K562 (cell line): Measurements from ENCODE around the gene MCTS1. TPM values are rescaled to one million over a fixed set of nuclear protein-coding genes. Genes with fewer than 3 reads are reported as not detected.
A peak's percentile ranks its signal among the peaks of the same experiment; 100 is the strongest.

ENCODE experiments used
- ATAC-seq: fragments of 200-7000 bp; cut with Tn5 transposase; 3 replicates; pipeline ENCODE4 v1.9.1; 2020; ENCODE audit warnings: moderate library complexity
- Bru-seq: library from RNA; stranded (reverse); fragments of 400-500 nt; gene quantifications from one replicate; lab custom pipeline; 2021; lab: Mats Ljungman, UMichigan
- BruChase-seq, 2 experiments: library from RNA; stranded (reverse); fragments of 400-500 nt; gene quantifications; one replicate each; lab custom pipeline; 2021; lab: Mats Ljungman, UMichigan
- BruUV-seq: library from RNA; stranded (reverse); fragments of 400-500 nt; replicated peaks from 2 replicates; lab custom pipeline; 2021; lab: Mats Ljungman, UMichigan
- CTCF ChIA-PET: fragments of 300-600 bp; formaldehyde crosslinking; extraction: SDS; loops from one replicate; lab custom pipeline; 2021; ENCODE audit warnings: low intra/inter-chr PET ratio; lab: Yijun Ruan, JAX
- POLR2A ChIA-PET: fragments of 300-600, 350-650 bp; sonication (Branson Sonifier 250); formaldehyde crosslinking; extraction: SDS; loops from one replicate; lab custom pipeline; 2021; ENCODE audit warnings: antibody characterized with exemption, inconsistent platforms; lab: Yijun Ruan, JAX
- DNase-seq, 4 experiments: peaks; one replicate each; pipeline versions ENCODE4 v3.0.0 to v3.0.0-alpha.2; 2011 to 2018; ENCODE audit warnings: low spot score in 3 of 4, mixed read lengths in 3 of 4; ENCODE audit errors: extremely low read depth in 1 of 4
- FAIRE-seq: peaks from 2 replicates; lab custom pipeline; 2011; peaks lifted over from hg19 to GRCh38; lab: Jason Lieb, UNC
- H2AFZ ChIP-seq: 2 replicates; pipeline ENCODE4 v1.6.0; 2011; ENCODE audit warnings: low read depth, low read length, control low read depth, inconsistent platforms
- H3K27ac ChIP-seq: fragments of 200-600 bp; 3 replicates; pipeline ENCODE4 v1.8.0; 2011; ENCODE audit warnings: low read depth, mild to moderate bottlenecking, control low read depth, inconsistent platforms, low read length, moderate library complexity, mixed read lengths; ENCODE audit errors: extremely low read depth
- H3K27me3 ChIP-seq, 2 experiments: fragments of 300-600 bp in 1 of 2; 2 replicates in 1 of 2; 3 replicates in 1 of 2; pipeline versions ENCODE4 v1.6.0 to v1.8.0; 2011; ENCODE audit warnings: inconsistent platforms in 2 of 2, low read length in 2 of 2, mild to moderate bottlenecking in 1 of 2, mixed read lengths in 1 of 2, moderate library complexity in 1 of 2; ENCODE audit not compliant: control insufficient read depth in 2 of 2, insufficient read depth in 2 of 2
- H3K36me3 ChIP-seq: fragments of 300-600 bp; 3 replicates; pipeline ENCODE4 v1.8.0; 2011; ENCODE audit warnings: mild to moderate bottlenecking, low read length, inconsistent platforms; ENCODE audit not compliant: control insufficient read depth, insufficient read depth
- H3K4me1 ChIP-seq, 2 experiments: fragments of 200-600 bp in 1 of 2; replicated peaks in 1 of 2; 2 replicates in 1 of 2; 3 replicates in 1 of 2; pipeline versions ENCODE4 v1.5.1 to v1.8.0; 2011; ENCODE audit warnings: inconsistent platforms in 2 of 2, low read length in 2 of 2, mild to moderate bottlenecking in 1 of 2, mixed read lengths in 1 of 2, moderate library complexity in 1 of 2; ENCODE audit not compliant: control insufficient read depth in 2 of 2, insufficient read depth in 2 of 2
- H3K4me2 ChIP-seq: 2 replicates; pipeline ENCODE4 v1.6.1; 2011; ENCODE audit warnings: low read length, control low read depth, inconsistent platforms, mixed read lengths; ENCODE audit not compliant: insufficient read depth
- H3K4me3 ChIP-seq: fragments of 200-600 bp; sonication (generic), shearing (Covaris generic); 2 replicates; pipeline ENCODE4 v1.5.1; 2016; ENCODE audit warnings: control low read depth, inconsistent platforms
- H3K79me2 ChIP-seq: fragments of 200-600 bp; 3 replicates; pipeline ENCODE4 v1.8.0; 2011; ENCODE audit warnings: low read length, inconsistent platforms; ENCODE audit not compliant: control insufficient read depth, insufficient read depth
- H3K9ac ChIP-seq, 2 experiments: 2 replicates each; pipeline versions ENCODE4 v1.6.0 to v1.6.1; 2011; ENCODE audit warnings: low read depth in 2 of 2, low read length in 2 of 2, control low read depth in 1 of 2, inconsistent platforms in 1 of 2, mild to moderate bottlenecking in 1 of 2, mixed read lengths in 1 of 2; ENCODE audit not compliant: insufficient read depth in 1 of 2
- H3K9me1 ChIP-seq: one replicate; pipeline ENCODE4 v1.6.0; 2011; ENCODE audit warnings: inconsistent platforms, mild to moderate bottlenecking, low read length, moderate library complexity; ENCODE audit not compliant: control insufficient read depth, insufficient read depth
- H3K9me3 ChIP-seq: replicated peaks from 2 replicates; pipeline ENCODE4 v1.5.1; 2011; ENCODE audit warnings: low read depth, low read length, inconsistent platforms; ENCODE audit not compliant: control insufficient read depth, insufficient read depth
- H4K20me1 ChIP-seq: replicated peaks from 2 replicates; pipeline ENCODE4 v1.6.1; 2011; ENCODE audit warnings: low read length, inconsistent platforms, mixed read lengths; ENCODE audit not compliant: control insufficient read depth, insufficient read depth
- CBFA2T3 ChIP-seq: fragments of 450-650 bp; IDR thresholded peaks from 2 replicates; pipeline ENCODE4 v1.6.1; 2017
- CC2D1A ChIP-seq: fragments of 450-650 bp; IDR thresholded peaks from 2 replicates; pipeline ENCODE4 v1.6.1; 2017; ENCODE audit warnings: mild to moderate bottlenecking
- HNRNPH1 ChIP-seq: fragments of 200-400 bp; formaldehyde crosslinking; optimal IDR thresholded peaks from 2 replicates; pipeline ENCODE3; 2017; ENCODE audit warnings: low read depth, mild to moderate bottlenecking, low read length, moderate library complexity
- LARP7 ChIP-seq: fragments of 450-650 bp; IDR thresholded peaks from 2 replicates; pipeline ENCODE4 v1.6.1; 2016
- ZC3H11A ChIP-seq: IDR thresholded peaks from 2 replicates; pipeline ENCODE4 v1.6.1; 2012; ENCODE audit warnings: low read depth, low read length, improper control_type of control experiment
- ZNF165 ChIP-seq: fragments of 250-450 bp; sonication (Bioruptor Pico); IDR thresholded peaks from 2 replicates; pipeline ENCODE4 v1.4.0; 2020; ENCODE audit warnings: borderline replicate concordance
- ZNF175 ChIP-seq: fragments of 200-800 bp; sonication (Bioruptor generic); IDR thresholded peaks from 2 replicates; pipeline ENCODE4 v1.6.1; 2016; ENCODE audit warnings: low read depth, mild to moderate bottlenecking, missing genetic modification characterization, missing compliant biosample characterization
- WGBS: fragments of 100-300 bp; shearing (Covaris generic); methylation state at CpG from one replicate; pipeline ENCODE4 v1.1.6; 2016; ENCODE audit warnings: low coverage, mixed read lengths; ENCODE audit not compliant: insufficient coverage; ENCODE audit errors: missing lambda C conversion rate; 5-methylcytosine and 5-hydroxymethylcytosine counted together
- in situ Hi-C: fragments of 300-500 bp; cut with MboI; formaldehyde crosslinking; loops from 4 replicates; pipeline ENCODE4 v1.15.0; 2018; ENCODE audit warnings: inconsistent platforms, mixed read lengths
- intact Hi-C: fragments of 100-400 bp; cut with micrococcal nuclease; formaldehyde crosslinking; loops from 2 replicates; pipeline ENCODE4 v1.14.2; 2022
- long read RNA-seq, 3 experiments: library from polyadenylated mRNA in 2 of 3; library from RNA in 1 of 3; unstranded in 2 of 3; stranded (forward) in 1 of 3; transcript quantifications; one replicate each; pipeline ENCODE4 v2.0.0, GENCODE V29; 2019 to 2022
- polyA minus RNA-seq, 3 experiments: library from RNA; depleted of rRNA, polyadenylated mRNA; stranded (reverse); fragments of >200 nt; gene quantifications; 2 replicates each; pipeline ENCODE4 v1.2.3, GENCODE V29; 2011
- polyA plus RNA-seq, 8 experiments: library from polyadenylated mRNA; depleted of rRNA in 4 of 8; stranded (reverse) in 5 of 8; unstranded in 3 of 8; fragments of >200 nt; fragmentation: Nextera tagmentation in 2 of 8; fragmentation: Illumina TruSeq in 1 of 8; extraction: Ambion mirVana in 2 of 8; extraction: Trizol in 1 of 8; gene quantifications; 2 replicates each; pipeline versions ENCODE4 v1.2.1 to v1.2.3, GENCODE V29; 2011 to 2014; ENCODE audit warnings: inconsistent platforms in 1 of 8, missing spikeins in 1 of 8
- total RNA-seq, 7 experiments: library from RNA; depleted of rRNA in 6 of 7; stranded (reverse); fragments of >200 nt in 6 of 7; fragmentation: Illumina TruSeq in 2 of 7; extraction: Trizol in 2 of 7; gene quantifications; 2 replicates each; pipeline versions ENCODE4 v1.2.1 to v1.2.3, GENCODE V29; 2011 to 2021; ENCODE audit warnings: low replicate concordance in 1 of 7
- TF ChIP-seq, protein P1 (sequence below): fragments of 200-800 bp; sonication (Bioruptor generic); IDR thresholded peaks from 2 replicates; pipeline ENCODE4 v1.6.1; 2017; ENCODE audit warnings: missing genetic modification characterization, missing compliant biosample characterization
- TF ChIP-seq, protein P2 (sequence below): IDR thresholded peaks from 2 replicates; pipeline ENCODE4 v1.6.1; 2016; ENCODE audit warnings: missing genetic modification characterization, missing compliant biosample characterization
- TF ChIP-seq, protein P3 (sequence below), 2 experiments: fragments of 450-650 bp; conservative IDR thresholded peaks; 2 replicates each; pipeline ENCODE4 v1.6.1; 2017; ENCODE audit warnings: mild to moderate bottlenecking in 2 of 2, moderate library complexity in 2 of 2

Gene MCTS1
- total RNA-seq (2011; cell fraction: chromatin; rRNA removed; ENCODE audit: low replicate concordance) = 28.2 and 51.5 TPM in 2 replicates
- total RNA-seq (2011; cell fraction: nucleolus; rRNA removed) = 15.8 and 18.9 TPM in 2 replicates
- total RNA-seq (2011; cell fraction: nucleoplasm; rRNA removed) = 34.3 and 41.1 TPM in 2 replicates
- total RNA-seq (2014; rRNA removed) (64.9 and 65.3 TPM in 2 replicates), total RNA-seq (2014; rRNA removed; fragmentation: Illumina TruSeq; extraction: Trizol) (153 and 171 TPM in 2 replicates), total RNA-seq (2015; rRNA removed; fragmentation: Illumina TruSeq; extraction: Trizol) (140 and 152 TPM in 2 replicates), total RNA-seq (2021) (101 and 114 TPM in 2 replicates), polyA plus RNA-seq (2011; rRNA removed) (149 and 204 TPM in 2 replicates), polyA plus RNA-seq (2014; fragmentation: Illumina TruSeq; extraction: Trizol) (145 and 148 TPM in 2 replicates), polyA plus RNA-seq (2014; fragmentation: Nextera tagmentation; extraction: Ambion mirVana) (100 to 1,000 TPM; 270 to 300 TPM), polyA plus RNA-seq (2014; rRNA removed) (117 and 120 TPM in 2 replicates), polyA minus RNA-seq (2011; rRNA and poly(A)+ RNA removed) (44.9 and 63.6 TPM in 2 replicates), Bru-seq, nascent RNA (percentile 86 among the genes with signal in this experiment), BruChase-seq, experiment 1, labeled RNA remaining after a 2-hour chase (percentile 88 among the genes with signal in this experiment), BruChase-seq, experiment 2, labeled RNA remaining after a 6-hour chase (percentile 84 among the genes with signal in this experiment)
- polyA plus RNA-seq (2011; cell fraction: cytosol; rRNA removed) = 30.9 and 57.9 TPM in 2 replicates
- polyA plus RNA-seq (2011; cell fraction: nucleus; rRNA removed) = 17.2 and 35.3 TPM in 2 replicates
- polyA plus RNA-seq (2012) = 120 and 163 TPM in 2 replicates
- polyA minus RNA-seq (2011; cell fraction: cytosol; rRNA and poly(A)+ RNA removed) = 17.7 and 29.4 TPM in 2 replicates
- polyA minus RNA-seq (2011; cell fraction: nucleus; rRNA and poly(A)+ RNA removed) = 15.2 and 29.4 TPM in 2 replicates
- long read RNA-seq, experiment 1, transcript MCTS1-202 (6 exons, 1,018 nt) = major isoform, 94 of 108 reads
- long read RNA-seq, experiment 1, partial matches to known transcripts = 7 of 108 reads
- long read RNA-seq, experiment 1, other reads (novel, unspliced or antisense) = 6 of 108 reads
- long read RNA-seq, experiment 2, transcript MCTS1-202 (6 exons, 1,018 nt) = major isoform, 133 of 151 reads
- long read RNA-seq, experiment 2, partial matches to known transcripts = 12 of 151 reads
- long read RNA-seq, experiment 2, other reads (novel, unspliced or antisense) = 4 of 151 reads
- long read RNA-seq, experiment 3, transcript MCTS1-202 (6 exons, 1,018 nt) = major isoform, 82 of 84 reads
- long read RNA-seq, experiment 3, partial matches to known transcripts = 1 of 84 reads
- long read RNA-seq, experiment 3, other reads (novel, unspliced or antisense) = 1 of 84 reads

DNA sequence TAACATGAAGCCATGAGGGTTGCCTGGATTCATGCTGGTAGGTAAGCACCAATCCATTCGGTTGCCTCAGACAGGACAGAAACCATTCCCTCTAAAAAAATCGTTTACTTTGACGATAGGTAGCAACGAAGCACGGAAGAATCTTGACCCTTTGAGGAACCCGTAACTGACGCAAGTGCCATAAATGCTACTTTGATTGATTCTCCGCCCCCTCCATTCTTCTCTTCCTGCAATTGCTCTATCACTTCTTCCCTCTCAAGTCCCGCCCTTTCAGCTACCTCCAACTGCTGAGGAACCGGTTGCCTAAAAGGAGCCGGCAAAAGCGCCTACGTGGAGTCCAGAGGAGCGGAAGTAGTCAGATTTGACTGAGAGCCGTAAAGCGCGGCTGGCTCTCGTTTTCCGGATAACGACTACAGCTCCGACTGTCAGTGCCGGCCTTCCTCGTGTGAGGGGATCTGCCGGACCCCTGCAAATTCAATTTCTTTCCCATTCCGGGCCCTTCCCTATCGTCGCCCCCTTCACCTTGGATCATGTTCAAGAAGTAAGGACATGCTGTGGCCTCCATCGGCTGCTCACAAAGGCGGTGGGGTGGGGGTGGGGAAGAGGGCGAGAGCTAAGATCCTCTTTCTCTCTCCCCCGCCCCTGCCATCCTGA, at the start of gene MCTS1:
MCTS1 (plus strand) TSS at position 395 of the 654 bp plus-strand sequence; CDS start at position 531, 136 bp downstream.
- BruUV-seq = no TSS peak
- WGBS = 1% methylated on average over 27 of the region's 31 CpGs
- no peak for TF ChIP-seq HNRNPH1
- TF ChIP-seq, protein P1, sequence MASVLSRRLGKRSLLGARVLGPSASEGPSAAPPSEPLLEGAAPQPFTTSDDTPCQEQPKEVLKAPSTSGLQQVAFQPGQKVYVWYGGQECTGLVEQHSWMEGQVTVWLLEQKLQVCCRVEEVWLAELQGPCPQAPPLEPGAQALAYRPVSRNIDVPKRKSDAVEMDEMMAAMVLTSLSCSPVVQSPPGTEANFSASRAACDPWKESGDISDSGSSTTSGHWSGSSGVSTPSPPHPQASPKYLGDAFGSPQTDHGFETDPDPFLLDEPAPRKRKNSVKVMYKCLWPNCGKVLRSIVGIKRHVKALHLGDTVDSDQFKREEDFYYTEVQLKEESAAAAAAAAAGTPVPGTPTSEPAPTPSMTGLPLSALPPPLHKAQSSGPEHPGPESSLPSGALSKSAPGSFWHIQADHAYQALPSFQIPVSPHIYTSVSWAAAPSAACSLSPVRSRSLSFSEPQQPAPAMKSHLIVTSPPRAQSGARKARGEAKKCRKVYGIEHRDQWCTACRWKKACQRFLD (CRISPR knock-in tag) = peak; percentile 77
- TF ChIP-seq, protein P2, sequence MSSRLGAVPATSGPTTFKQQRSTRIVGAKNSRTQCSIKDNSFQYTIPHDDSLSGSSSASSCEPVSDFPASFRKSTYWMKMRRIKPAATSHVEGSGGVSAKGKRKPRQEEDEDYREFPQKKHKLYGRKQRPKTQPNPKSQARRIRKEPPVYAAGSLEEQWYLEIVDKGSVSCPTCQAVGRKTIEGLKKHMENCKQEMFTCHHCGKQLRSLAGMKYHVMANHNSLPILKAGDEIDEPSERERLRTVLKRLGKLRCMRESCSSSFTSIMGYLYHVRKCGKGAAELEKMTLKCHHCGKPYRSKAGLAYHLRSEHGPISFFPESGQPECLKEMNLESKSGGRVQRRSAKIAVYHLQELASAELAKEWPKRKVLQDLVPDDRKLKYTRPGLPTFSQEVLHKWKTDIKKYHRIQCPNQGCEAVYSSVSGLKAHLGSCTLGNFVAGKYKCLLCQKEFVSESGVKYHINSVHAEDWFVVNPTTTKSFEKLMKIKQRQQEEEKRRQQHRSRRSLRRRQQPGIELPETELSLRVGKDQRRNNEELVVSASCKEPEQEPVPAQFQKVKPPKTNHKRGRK (tag) = no peak
- TF ChIP-seq ZC3H11A = no peak
- TF ChIP-seq ZNF165 (CRISPR knock-in tag) = no peak
- TF ChIP-seq, protein P3, sequence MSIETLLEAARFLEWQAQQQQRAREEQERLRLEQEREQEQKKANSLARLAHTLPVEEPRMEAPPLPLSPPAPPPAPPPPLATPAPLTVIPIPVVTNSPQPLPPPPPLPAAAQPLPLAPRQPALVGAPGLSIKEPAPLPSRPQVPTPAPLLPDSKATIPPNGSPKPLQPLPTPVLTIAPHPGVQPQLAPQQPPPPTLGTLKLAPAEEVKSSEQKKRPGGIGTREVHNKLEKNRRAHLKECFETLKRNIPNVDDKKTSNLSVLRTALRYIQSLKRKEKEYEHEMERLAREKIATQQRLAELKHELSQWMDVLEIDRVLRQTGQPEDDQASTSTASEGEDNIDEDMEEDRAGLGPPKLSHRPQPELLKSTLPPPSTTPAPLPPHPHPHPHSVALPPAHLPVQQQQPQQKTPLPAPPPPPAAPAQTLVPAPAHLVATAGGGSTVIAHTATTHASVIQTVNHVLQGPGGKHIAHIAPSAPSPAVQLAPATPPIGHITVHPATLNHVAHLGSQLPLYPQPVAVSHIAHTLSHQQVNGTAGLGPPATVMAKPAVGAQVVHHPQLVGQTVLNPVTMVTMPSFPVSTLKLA (conservative IDR thresholded peaks at IDR 0.05) = peak; percentile 34 to 75; a peak in 3 of 4 replicates
- TF ChIP-seq ZNF175 (CRISPR knock-in tag) = peak; percentile 4; the same call in 1 of the 2 replicates
- TF ChIP-seq LARP7 = no peak
- no peak for TF ChIP-seq CBFA2T3
- peak; percentile 74; the same call in 1 of the 2 replicates for TF ChIP-seq CC2D1A

More for the DNA sequence above, at the start of gene MCTS1:
- Histone ChIP-seq H2AFZ (peak within 1 kb of the TSS; percentile 95), H3K4me1 (no peaks in the 10 kb centered on the region; a peak in 2 of 5 replicates), H3K9me3 (no peaks in the 10 kb centered on the region), H3K9ac (peak within 1 kb of the TSS; percentile 86 to 96), H3K4me2 (peak within 1 kb of the TSS; percentile 92), H3K36me3 (peaks cover 30% of the 10 kb centered on the region; the same call in 2 of the 3 replicates), H3K4me3 (peak within 1 kb of the TSS; percentile 86), H3K79me2 (peaks cover 34% of the 10 kb centered on the region), H3K27me3 (no peaks in the 10 kb centered on the region), H4K20me1 (no peaks in the 10 kb centered on the region), H3K9me1 (no peaks in the 10 kb centered on the region), H3K27ac (peak within 1 kb of the TSS; percentile 95)
- FAIRE-seq = peak; percentile 94
- DNase-seq = peak; percentile 67 to 94 (median 76)
- peak; percentile 98 for ATAC-seq
- intact Hi-C loops = loop anchor here (1.0 kb wide), 1 partner anchor 43 kb away; no protein-coding TSS in a partner anchor
- ChIA-PET CTCF (no interaction called here), POLR2A (interaction anchor here (0.6 to 2.1 kb wide), 8 partner anchors 10 to 1018 kb away, joined by 3 to 15 read pairs (median 3); partner anchors contain the start of gene CUL4B)
- in situ Hi-C loops = no loop called here
